HG03196 (cell line): ENCODE measurements around the gene PYGO2.
A peak's percentile ranks its signal among the peaks of the same experiment; 100 is the strongest.

Experiments used
- ATAC-seq: cut with Tn5 transposase; IDR thresholded peaks from one replicate; pipeline ENCODE4 v1.9.1; 2021; ENCODE audit not compliant: unreplicated experiment

Gene PYGO2

DNA sequence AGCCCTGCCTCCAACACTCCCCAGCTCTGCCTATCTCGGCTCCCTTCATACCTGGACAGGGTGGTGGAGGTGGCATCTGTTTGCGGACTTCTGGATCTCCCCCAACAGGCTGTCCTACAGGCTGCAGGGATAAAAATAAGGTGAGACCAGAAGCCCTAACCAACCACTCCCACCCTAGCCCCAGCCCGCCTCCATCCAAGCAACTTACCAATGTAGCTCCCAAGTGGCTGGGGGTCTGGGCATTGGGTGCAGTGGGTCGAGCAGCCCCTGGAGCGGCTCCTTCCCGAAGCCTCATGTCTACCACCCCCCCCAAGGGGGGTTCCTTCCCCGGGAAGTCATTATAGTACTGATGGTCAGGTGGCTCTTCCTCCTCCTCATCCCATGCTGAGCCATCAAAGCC is 4.5 kb upstream of the PYGO2 start:
- no peak for ATAC-seq

DNA sequence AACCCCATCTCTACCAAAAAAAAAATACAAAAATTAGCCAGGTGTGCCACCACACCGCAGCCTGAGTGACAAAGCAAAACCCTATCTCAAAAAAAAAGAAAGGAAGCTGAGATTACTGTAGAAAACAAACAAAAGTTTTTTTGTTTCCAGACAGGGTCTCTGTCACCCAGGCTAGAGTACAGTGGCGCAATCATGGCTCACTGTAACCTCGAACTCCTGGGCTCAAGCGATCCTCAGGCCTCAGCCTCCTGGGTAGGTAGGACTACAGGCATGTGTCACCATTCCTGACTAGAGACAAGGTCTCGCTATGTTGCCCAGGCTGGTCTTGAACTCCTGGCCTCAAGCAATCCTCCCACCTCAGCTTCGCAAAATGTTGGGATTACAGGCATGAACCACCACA is 2.8 kb upstream of the PYGO2 start:
- ATAC-seq, result no peak

DNA sequence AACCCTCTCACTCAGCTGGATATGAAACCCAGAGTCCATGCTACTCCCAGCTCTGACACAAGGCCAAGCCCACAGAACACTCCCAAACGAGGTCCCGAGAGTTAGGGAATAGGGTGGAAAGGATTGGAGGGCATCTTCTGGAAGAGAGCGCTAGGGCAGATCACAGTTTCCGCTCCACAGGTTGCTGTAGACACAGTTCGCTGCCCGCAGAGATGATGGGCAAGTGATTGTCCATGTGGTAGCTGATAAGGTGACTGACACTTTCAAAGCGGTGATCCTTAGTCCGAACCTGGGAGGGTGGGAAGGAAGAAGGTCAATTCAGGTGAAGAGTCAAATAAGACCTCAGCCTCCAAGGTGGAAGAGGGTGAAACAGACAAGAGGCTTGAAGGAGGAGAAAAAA is 2.1 kb upstream of the PYGO2 start:
- no peak for ATAC-seq

DNA sequence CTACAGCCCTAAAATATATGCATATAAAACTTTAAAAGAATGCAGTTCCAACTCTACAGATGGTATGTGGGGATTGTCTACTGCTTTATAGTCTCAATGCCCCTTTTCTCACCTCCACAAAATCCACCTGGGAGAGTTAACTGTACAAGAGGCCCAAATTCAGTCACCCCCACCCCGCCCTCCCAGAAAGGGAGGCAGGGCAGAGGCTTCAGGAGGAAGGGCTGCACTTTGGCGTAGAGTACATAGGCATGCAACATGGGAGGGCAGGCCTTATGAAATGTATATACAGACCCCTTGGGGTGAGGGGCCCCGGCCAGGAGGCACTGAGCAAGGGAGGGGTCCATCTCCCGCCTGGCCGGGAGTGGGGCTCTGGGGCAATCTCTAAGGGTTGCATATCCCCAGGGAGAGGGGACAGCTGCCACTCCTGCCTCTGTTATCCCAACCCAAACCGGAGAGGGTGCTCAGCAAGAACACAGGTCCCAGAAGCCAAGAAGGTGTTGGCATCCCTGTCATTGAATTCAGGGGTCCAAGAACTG is 1.3 kb upstream of the PYGO2 start:
- no peak for ATAC-seq

DNA sequence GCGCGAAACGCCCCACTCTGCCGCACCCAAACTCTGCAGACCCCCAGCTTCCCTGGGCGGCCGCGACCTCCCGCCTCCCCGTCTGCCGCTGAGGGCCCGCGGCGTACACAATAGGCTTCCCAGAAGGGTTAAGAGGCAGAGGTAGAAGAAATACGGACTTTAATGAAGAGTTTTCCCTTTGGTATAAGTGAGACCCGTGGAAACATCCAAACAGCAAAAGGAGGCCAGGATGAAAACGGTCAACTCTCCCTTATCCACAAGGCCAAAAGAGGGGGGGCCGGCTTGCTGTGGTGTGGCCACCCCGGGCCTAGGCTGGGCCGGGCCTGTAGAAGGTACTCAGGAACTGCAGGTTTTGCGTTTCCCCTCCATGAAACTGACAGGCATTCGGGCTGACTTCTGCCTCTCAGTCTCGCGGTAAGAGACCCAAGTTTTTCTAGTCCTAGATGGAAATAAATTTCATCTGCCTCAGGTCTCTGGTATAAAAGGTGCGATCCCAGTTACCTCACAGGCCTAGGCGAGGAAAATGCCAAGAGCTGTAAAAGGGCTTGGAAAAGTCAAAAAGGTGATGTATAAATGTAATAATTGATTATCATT is 671 bp upstream of the PYGO2 start:
- no peak for ATAC-seq

DNA sequence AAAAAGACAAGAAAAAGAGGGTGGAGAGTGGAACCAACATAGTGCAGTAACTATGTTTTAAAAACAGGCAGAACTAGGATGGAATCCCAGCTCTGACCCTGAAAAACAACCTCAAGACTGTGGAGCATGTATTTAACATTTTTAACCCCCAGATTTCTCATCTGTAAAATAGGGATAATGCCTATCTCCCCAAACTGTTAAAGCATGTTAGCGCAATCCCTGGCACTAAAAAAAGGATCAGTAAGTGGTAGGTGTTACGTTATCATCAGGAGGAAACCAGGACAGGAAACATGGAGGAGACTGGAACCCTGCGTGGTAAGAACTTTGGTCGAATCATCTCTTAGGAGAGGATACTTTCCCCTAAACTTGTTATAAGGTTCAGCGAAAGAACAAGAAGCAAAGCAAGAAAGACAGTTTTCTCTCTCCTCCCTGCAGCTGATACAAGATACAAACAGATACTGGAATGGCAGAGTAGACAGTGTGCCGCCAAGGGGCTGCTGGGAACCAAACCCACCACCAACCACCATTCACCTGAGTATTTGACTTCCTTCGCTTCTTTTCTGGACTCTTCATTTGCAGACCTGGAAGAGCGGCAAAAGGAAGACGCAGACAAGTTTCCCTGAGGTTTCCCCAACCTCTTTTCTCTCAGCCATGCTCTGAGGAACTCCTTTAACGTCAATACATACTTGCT is 991 bp downstream of the PYGO2 start:
- no peak for ATAC-seq

DNA sequence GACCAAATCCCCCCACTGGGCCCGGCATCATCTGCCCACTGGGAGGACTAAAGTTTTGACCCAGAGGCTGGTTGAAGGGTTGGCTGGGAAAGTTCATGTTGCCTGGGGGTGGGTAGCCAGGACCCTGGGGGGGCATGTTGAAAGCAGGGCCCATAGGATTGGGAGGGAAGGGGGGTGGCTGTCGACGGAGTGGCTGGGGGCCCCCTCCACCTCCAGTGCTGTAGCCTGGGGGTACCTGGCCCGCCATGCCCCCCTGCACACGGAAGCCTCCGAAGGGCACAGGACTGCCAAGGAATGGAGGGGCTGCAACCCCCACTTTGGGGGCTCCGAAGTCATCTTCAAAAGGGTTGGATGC is 2.2 kb downstream of the PYGO2 start:
- ATAC-seq, result no peak

DNA sequence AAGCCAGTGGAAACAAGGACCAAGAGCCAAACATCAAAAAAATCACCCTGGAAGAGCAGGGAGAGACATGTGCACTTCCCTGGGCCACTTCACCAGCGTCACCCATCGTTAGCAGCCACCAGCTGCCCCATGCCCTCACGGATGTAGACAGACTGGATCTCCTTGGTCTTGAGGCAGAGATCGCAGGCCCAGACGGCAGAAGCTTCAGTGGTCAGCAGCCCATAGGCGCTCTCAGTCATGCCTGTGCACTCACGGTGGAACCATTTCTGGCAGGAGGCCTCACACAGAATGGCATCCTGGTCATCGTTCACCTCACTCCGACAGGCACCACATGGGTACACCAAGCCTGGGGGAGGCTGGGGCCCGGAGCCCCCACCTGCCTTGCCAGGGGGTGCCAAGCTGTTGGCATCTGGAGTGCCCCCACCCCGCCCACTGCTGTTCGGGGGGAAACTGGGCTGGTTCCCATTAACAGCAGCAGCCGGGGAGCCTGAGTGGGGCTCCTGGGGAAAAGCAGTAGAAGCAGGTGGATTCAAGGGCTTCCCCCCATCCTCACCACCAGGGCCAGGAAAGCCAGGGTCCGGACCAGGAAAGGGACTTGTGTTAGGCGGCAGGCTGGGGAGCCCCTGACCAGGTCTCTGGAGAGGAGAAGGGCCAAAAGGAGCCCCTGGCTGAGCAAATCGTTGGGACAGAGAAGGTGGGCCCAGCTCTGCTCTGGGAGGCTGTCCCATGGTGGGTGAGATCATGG is 2.7 kb downstream of the PYGO2 start:
- no peak for ATAC-seq

DNA sequence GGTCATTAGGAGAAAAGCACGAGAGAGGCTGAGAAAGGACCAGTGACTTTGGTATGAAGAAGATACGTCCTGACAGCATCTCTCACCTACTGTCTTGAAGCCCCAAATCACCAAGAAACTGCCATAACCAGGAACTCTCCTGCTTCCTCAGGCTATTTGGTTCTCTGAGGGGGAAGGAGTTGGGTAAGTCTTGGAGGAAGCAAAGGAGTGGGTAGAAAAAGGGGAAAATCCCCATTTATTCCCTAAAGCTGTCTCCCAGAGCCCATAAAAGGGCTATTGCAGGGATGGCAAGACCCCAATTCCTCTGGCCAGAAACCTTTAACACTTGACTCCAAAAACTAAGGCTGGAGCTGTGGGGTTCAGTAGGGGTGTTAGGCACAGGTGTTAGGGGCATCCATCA is 3.5 kb downstream of the PYGO2 start:
- no peak for ATAC-seq

DNA sequence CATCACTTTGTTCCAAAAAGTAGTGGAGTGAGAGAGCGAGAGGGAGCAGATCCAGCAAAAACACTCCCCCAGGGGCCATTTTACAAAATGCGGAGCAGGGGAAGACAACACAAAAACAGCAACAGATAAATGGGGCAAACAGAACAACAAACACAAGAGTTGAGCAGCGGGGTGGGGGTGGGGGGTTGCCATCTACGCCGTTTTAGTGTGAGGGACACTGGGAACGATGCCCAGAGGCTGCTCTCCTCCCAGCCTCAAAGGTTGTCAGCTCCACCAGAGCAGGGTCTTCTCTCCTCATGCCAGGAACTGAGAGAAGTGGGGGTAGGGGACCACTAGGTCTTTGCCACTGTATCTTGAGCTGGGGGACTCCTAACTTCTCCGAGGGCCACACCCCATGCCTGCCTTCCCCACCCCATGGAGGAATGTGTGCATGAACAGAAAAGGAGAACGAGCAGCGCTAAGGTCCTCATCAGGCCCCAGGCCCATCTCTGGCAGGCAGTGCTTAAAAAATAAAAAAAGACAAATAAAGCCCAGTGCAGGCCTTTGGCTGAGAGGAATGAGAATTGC is 4.4 kb downstream of the PYGO2 start:
- ATAC-seq, result no peak

DNA sequence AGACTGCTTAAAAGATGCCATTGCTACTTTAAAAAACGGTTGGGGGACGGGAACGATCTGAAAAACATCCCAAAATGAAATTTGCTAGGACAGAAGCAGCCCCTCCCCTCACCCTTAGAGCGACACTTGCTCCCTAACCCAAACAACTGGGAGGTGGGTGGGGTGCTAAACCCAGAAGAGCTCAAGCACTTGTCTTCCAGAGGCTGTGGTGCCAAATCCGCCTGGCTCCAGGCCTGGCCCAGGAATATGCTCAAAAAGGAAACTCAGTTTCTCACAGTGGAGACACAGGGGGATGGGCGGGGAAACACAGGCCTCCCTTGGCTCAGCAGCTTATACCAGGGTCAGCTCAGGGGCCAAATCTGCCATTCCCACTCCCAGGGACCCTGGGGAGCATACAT is 5.0 kb downstream of the PYGO2 start:
- no peak for ATAC-seq

DNA sequence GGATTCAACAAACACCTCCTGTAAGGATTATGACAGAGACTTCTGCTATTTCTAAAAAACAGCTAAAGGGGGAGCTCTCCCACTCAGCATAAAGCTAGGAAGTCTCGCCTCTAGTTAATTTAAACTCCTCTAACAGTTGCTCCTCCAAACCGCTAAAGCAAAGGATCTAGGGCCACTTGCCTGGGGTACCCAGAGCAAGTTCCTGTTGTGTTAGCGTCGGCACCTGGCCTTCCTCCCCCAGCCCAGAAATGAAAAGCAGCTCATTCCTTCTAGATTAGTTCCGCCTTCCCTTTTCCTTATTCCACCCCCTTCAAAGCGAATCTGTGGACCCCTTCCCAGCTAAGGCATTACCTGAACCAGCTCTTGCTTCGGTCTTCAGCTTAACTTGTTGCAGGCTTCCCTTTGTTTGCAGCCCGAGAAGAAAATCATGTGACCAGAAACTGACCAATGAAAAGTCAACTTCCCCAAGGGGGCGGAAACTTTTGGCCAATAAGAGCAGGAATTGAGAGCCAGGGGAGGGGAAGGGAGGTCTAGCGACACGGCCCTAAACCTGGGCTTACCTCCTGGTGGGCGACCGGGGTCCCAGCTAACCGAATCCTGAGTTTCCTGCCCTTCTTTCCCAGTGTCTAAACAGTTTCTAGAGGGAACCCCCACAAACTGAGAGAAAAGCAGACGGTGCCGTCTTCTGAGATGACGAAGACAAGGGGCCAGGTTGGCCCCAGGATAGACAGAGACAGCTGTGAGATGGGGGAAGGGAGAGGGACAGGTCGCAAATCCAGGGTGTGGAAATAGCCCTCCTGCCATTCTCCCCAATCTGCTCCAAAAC is 5.7 kb downstream of the PYGO2 start, which contains the start of gene PBXIP1:
TSS of gene PBXIP1 (minus strand) at position 382 of the 826 bp plus-strand sequence. CDS start 2,378 bp downstream, outside the sequence.
- peak; percentile 39 for ATAC-seq

DNA sequence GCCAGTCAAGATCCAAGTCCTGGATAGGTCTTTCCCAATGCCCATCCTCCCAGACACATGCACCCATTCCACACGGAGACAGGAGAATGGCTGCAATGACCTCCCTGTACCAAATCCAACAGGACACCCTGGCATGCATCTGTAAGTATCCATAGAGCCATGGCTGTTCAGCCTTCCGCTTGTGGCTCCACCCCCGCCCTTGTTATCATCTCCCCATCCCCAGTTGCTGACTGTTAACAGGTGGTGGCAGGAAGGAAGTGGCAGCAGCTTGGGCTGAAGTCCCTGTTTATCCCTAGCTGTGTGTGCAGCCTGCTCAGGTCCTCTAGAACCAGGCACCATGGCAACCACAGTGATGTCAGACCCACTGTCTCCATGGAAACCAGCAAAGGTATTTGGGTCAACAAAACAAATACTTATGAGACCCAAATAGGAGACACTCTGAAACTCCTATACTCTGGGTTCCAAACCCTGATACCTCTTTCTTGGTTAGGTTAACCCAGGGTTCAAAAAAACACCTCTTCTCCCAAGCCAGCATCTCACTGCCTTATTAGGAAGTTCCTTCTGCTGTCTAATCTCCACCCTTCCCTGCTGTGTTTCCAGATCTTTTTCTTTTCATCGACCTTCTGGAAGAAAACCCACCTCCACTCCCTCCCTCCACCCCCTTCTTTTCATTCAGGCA is 6.4 kb downstream of the PYGO2 start:
- ATAC-seq, result peak; percentile 54

DNA sequence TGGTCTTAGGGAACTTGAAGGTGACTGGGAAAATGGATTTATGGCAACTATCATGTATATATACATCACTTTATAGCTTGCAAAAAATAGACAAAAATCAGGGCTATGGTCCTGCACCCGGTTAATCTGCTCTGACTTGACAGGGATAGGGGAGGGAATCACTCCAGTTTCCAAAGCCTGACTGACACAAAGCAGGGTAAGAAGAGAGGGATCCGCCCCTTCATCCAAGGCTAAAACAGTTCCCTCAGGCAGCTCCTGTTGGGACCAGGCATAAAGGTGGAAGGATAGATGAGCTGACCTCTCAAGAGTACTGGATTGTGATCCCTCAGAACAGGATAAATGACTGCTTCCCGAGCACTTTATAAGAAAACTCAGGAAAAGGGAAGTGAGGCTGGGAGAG is 7.0 kb downstream of the PYGO2 start:
- no peak for ATAC-seq

DNA sequence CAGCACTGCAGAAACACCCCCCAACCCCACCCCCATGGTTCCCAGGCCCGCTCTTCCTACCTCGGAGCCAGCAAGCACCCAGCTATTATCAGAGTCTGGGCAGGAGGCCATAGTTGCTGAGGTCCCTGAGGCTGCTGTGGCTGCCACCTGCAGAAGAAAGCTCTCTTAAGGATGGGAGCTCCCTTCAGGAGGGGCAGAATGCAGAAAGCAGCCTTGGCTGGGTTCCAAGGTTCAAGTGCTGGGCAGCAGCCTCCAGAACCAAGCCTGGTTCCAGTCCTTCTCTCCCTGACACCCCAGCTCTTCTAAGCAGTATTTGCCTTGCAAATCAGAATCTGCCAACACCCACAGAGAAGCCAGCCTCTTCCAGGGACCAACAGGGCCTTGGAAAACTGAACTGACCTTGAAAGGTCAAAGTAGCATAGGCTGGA is 8.0 kb downstream of the PYGO2 start:
- ATAC-seq, result no peak

DNA sequence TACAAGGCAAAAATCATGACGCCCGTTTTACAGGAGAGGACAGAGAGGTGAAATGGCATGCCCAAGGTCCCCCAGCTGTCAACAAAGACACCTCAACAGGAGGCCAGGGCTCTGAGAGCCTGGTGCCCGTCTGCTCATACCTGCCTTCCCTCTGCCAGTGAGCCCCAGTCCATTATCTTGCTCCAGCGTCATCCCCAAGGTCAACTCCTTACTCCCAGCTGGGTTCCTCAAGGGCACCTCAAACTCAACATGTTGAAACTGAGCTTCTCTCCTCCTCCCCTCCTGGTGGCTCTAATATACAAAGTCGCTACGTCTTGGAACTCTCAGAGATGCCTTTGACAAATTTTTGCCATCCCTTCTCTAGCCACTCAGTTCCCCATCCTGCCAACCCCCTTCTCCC is 8.9 kb downstream of the PYGO2 start:
- ATAC-seq, result no peak

DNA sequence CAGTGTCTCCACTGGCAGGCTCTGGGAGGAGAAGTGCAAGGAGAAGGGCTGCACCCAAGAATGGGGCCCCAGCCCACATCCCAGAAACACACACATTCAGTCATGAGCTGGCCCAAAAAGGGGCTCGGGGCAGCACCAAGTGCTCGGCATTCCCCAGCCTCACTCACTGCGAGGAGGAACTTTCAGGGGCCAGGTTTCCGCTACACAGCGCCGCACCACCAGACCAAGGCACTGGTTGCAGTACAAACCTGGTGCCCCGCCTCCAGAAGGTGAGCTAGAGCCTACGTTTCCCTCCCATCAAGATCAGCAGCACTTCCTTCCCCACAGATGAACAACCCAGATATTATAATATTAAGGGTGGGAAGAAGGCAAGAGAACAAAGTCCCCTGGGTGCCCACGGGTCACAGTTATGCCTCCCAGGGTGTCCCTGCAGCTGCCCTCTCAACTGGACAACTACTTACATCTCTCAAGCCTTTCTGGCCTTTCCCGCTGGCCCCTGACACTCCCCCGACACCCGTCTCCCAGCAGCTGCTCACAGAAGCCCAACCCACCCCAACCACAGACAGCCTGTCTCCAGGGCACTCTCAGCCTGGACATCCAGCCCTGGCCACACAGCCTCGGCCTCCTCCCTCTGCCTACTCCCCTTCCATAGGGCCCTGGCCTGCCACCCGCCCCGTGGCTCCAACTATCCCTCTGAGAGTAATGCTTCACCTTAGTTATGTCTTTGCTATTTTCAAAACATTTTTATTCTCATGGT is 9.5 kb downstream of the PYGO2 start:
- ATAC-seq, result no peak

DNA sequence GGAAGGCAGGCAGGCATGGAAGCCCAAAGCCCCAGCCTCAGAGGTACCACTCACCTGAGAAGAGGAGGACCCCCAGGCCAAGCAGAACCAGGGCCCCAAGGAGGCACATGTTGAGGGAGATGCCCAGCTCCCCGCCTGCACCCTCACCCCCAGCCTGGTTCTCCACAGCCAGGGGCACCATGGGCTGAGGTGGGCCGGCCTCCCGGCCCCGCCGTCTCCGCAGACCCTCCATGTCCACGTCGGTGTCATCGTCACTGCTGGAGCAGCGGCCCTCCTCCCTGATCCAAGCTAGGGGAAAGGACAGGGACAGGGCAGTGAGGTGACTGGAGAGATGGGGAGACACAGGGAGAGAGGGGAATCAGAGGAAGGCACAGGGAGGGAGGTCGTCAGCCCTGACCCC is 13.5 kb downstream of the PYGO2 start:
- no peak for ATAC-seq

DNA sequence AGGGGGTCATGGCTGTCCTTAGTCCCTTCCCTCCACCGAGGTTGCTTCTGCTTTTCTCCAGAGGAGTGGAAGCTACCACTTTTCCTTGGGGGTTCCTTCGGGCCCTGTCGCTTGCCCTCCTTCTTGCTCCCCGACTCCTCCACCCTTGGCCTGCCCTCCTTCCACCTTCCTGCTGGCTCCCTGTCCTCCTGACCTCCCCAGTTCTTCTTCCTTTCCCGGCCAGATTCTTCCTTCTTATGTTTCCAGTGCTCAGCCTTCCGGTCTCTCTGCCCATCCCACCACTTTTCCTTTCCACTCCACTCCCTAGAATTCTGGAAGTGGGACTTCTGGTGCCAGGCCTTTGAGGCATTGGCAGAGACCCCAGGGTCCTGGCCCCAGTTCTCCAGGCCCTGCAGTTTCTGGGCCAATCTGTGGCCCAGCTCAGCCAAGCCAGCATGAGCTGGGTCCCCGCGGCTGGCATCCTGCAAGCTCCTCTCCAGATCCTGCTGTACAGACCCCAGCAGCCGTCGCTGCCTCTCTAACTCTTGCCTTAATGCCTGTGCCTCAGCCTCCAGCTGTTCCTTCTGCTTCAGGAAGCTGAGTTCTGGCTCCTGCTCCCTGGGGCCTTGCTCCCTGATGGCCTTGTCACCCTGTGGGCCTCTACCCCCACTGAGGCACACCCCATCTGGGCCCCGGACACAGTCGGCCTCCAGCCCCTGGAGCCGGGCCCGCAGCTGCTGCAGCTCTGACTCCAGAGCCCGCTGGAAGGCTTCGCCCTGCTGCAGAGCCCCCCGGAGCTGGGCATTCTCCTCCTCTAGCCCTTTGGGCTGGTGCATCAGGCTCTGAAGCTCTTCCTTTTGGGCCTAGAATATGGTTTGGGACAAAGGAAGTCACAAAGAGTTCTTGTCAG is 15.4 kb downstream of the PYGO2 start:
- no peak for ATAC-seq
